WTC11 (cell line): Measurements from ENCODE around the gene PSMD1. TPM values are rescaled to one million over a fixed set of nuclear protein-coding genes. Genes with fewer than 3 reads are reported as not detected.
A peak's percentile ranks its signal among the peaks of the same experiment; 100 is the strongest.

Experiments
- ATAC-seq: fragments of 200-7000 bp; cut with Tn5 transposase; 2 replicates; pipeline ENCODE4 v1.10.0; 2021; ENCODE audit warnings: mild to moderate bottlenecking, moderate library complexity
- CTCF ChIA-PET: fragments of 300-600 bp; sonication (Branson Sonifier 250); formaldehyde crosslinking; loops from one replicate; lab custom pipeline; 2021; ENCODE audit warnings: antibody characterized with exemption; lab: Charles Lee
- POLR2A ChIA-PET: fragments of 350-600 bp; sonication (Branson Sonifier 250); formaldehyde crosslinking; loops from one replicate; lab custom pipeline; 2021; ENCODE audit warnings: antibody characterized with exemption; lab: Charles Lee
- DNase-seq: peaks from one replicate; pipeline ENCODE4 v3.0.0; 2021; ENCODE audit warnings: low spot score
- H3K27ac Mint-ChIP-seq: 2 replicates; pipeline ENCODE4 v1.8.0; 2021; ENCODE audit warnings: mixed read lengths
- H3K27me3 Mint-ChIP-seq: 2 replicates; pipeline ENCODE4 v1.8.0; 2021; ENCODE audit warnings: low read depth, mild to moderate bottlenecking, moderate library complexity, mixed read lengths
- H3K36me3 Mint-ChIP-seq: 2 replicates; pipeline ENCODE4 v1.8.0; 2021; ENCODE audit warnings: mixed read lengths
- H3K4me1 Mint-ChIP-seq: 2 replicates; pipeline ENCODE4 v1.8.0; 2022; ENCODE audit warnings: mixed read lengths
- H3K4me3 Mint-ChIP-seq: 2 replicates; pipeline ENCODE4 v1.8.0; 2021; ENCODE audit warnings: mild to moderate bottlenecking, moderate library complexity, mixed read lengths
- H3K9me3 Mint-ChIP-seq: 2 replicates; pipeline ENCODE4 v1.8.0; 2021; ENCODE audit warnings: mixed read lengths
- ATF1 ChIP-seq: sonication (generic); formaldehyde crosslinking; IDR thresholded peaks from 2 replicates; pipeline ENCODE4 v1.8.1; 2023; ENCODE audit warnings: mild to moderate bottlenecking, moderate library complexity, missing genetic modification reagents
- MXD4 ChIP-seq: fragments of 250-450 bp; sonication (Bioruptor Pico); IDR thresholded peaks from 2 replicates; pipeline ENCODE4 v1.8.0; 2021; ENCODE audit warnings: mild to moderate bottlenecking, moderate library complexity, borderline replicate concordance
- NR3C1 ChIP-seq: sonication (generic); formaldehyde crosslinking; conservative IDR thresholded peaks from 2 replicates; pipeline ENCODE4 v1.8.1; 2023; ENCODE audit warnings: low read depth, mild to moderate bottlenecking, missing genetic modification reagents
- SOX15 ChIP-seq: fragments of 250-450 bp; sonication (Bioruptor Pico); IDR thresholded peaks from 2 replicates; pipeline ENCODE4 v1.9.0; 2021; ENCODE audit warnings: mild to moderate bottlenecking
- TEAD1 ChIP-seq: sonication (generic); formaldehyde crosslinking; IDR thresholded peaks from 2 replicates; pipeline ENCODE4 v1.8.0; 2022; ENCODE audit warnings: mild to moderate bottlenecking, missing genetic modification reagents
- TEAD4 ChIP-seq: sonication (generic); formaldehyde crosslinking; IDR thresholded peaks from 2 replicates; pipeline ENCODE4 v1.8.0; 2022; ENCODE audit warnings: mild to moderate bottlenecking, missing genetic modification reagents
- ZNF121 ChIP-seq: sonication (generic); formaldehyde crosslinking; IDR thresholded peaks from 2 replicates; pipeline ENCODE4 v1.8.0; 2023; ENCODE audit warnings: missing genetic modification reagents
- ZNF219 ChIP-seq: sonication (generic); formaldehyde crosslinking; IDR thresholded peaks from 2 replicates; pipeline ENCODE4 v1.8.0; 2023; ENCODE audit warnings: missing genetic modification reagents, mild to moderate bottlenecking, borderline replicate concordance
- ZNF232 ChIP-seq: sonication (generic); formaldehyde crosslinking; IDR thresholded peaks from 2 replicates; pipeline ENCODE4 v1.8.0; 2022; ENCODE audit warnings: mild to moderate bottlenecking, missing genetic modification reagents
- ZNF425 ChIP-seq: fragments of 250-450 bp; sonication (Bioruptor Pico); conservative IDR thresholded peaks from 2 replicates; pipeline ENCODE4 v1.9.0; 2021; ENCODE audit warnings: mild to moderate bottlenecking
- total RNA-seq: library from RNA; stranded (reverse); gene quantifications from 3 replicates; pipeline ENCODE4 v1.2.3, GENCODE V29; 2021
- TF ChIP-seq, protein P1 (sequence below): sonication (generic); formaldehyde crosslinking; IDR thresholded peaks from 2 replicates; pipeline ENCODE4 v1.8.0; 2022; ENCODE audit warnings: missing genetic modification reagents
- TF ChIP-seq, protein P2 (sequence below): sonication (generic); formaldehyde crosslinking; IDR thresholded peaks from 2 replicates; pipeline ENCODE4 v1.8.1; 2022; ENCODE audit warnings: low read depth, missing genetic modification reagents, borderline replicate concordance
- TF ChIP-seq, protein P3 (sequence below): fragments of 250-450 bp; sonication (Bioruptor Pico); IDR thresholded peaks from 2 replicates; pipeline ENCODE4 v1.9.0; 2021; ENCODE audit warnings: mild to moderate bottlenecking, borderline replicate concordance

Gene PSMD1
- total RNA-seq, 1 experiment from 2014 or later: 163 TPM

GRCh38 chr2:231013820-231014219, 42.8 kb upstream of the PSMD1 start (continued):
- TF ChIP-seq, protein P1, sequence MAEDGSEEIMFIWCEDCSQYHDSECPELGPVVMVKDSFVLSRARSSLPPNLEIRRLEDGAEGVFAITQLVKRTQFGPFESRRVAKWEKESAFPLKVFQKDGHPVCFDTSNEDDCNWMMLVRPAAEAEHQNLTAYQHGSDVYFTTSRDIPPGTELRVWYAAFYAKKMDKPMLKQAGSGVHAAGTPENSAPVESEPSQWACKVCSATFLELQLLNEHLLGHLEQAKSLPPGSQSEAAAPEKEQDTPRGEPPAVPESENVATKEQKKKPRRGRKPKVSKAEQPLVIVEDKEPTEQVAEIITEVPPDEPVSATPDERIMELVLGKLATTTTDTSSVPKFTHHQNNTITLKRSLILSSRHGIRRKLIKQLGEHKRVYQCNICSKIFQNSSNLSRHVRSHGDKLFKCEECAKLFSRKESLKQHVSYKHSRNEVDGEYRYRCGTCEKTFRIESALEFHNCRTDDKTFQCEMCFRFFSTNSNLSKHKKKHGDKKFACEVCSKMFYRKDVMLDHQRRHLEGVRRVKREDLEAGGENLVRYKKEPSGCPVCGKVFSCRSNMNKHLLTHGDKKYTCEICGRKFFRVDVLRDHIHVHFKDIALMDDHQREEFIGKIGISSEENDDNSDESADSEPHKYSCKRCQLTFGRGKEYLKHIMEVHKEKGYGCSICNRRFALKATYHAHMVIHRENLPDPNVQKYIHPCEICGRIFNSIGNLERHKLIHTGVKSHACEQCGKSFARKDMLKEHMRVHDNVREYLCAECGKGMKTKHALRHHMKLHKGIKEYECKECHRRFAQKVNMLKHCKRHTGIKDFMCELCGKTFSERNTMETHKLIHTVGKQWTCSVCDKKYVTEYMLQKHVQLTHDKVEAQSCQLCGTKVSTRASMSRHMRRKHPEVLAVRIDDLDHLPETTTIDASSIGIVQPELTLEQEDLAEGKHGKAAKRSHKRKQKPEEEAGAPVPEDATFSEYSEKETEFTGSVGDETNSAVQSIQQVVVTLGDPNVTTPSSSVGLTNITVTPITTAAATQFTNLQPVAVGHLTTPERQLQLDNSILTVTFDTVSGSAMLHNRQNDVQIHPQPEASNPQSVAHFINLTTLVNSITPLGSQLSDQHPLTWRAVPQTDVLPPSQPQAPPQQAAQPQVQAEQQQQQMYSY: no peak
- TF ChIP-seq ZNF219 (CRISPR knock-in tag) (no peak), TEAD1 (no peak), SOX15 (CRISPR knock-in tag) (no peak)

DNA sequence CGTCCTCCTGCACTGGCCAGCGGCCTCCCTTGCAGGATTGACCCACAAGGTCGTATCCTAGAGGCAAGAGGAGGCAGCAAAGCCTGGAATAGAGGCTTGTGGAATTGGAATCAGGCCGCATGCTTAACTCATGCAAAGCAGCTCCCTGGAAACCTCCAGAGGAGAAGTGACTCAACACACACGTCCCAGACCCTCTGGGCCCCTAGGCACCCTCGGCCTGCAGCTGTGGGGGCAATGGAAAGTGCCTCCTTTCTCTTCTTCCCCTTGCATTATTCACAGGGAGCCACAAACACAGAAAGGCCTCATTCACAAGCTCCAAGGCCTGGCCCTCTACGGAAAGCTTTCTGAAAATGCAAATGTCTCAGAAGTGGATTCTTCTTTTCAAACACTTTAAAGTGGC, 41.2 kb upstream of the PSMD1 start:
- H3K36me3 Mint-ChIP-seq: peaks cover 2% of the 10 kb centered on the region; the same call in 1 of the 2 replicates
- H3K27me3 Mint-ChIP-seq: no peaks in the 10 kb centered on the region; the same call in none of the 2 replicates
- H3K27ac Mint-ChIP-seq: no peak overlapping the region
- peaks cover 18% of the 10 kb centered on the region for H3K4me1 Mint-ChIP-seq
- CTCF ChIA-PET: interaction anchor here (0.6 to 3.5 kb wide), 5 partner anchors 15 to 856 kb away, joined by 3 to 23 read pairs (median 5); no protein-coding TSS in a partner anchor
- H3K4me3 Mint-ChIP-seq: no peak overlapping the region
- ATAC-seq (peak; percentile 49), DNase-seq (no peak)
- POLR2A ChIA-PET: no interaction called here
- peaks cover 9% of the 10 kb centered on the region for H3K9me3 Mint-ChIP-seq
- TF ChIP-seq, protein P1: peak; percentile 72
- no peak for TF ChIP-seq ZNF121

DNA sequence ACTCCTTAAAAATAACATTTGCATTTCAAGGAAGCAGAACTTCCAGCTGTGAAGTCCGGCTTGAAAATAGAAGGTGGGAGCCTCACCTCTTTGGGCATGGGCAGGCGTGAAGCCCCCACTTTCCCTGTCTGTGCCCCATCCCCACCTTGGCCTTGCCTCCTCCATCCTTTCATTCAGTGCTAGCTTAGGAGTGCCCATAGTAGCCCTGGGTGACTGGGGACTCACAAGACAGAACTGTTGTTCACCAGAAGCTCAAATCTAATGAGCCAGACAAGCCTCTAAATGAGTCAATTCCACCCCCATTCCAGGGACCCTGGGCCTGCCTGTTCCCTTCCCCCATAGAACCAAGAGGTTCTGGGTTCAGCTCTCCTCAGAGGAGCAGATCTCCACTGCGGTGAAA, 40.7 kb upstream of the PSMD1 start:
- DNase-seq (no peak), ATAC-seq (no peak)
- Mint-ChIP-seq H3K27me3 (no peaks in the 10 kb centered on the region; the same call in none of the 2 replicates), H3K36me3 (peaks cover 2% of the 10 kb centered on the region; the same call in 1 of the 2 replicates), H3K4me1 (peaks cover 18% of the 10 kb centered on the region), H3K4me3 (no peak overlapping the region), H3K9me3 (peaks cover 9% of the 10 kb centered on the region), H3K27ac (no peak overlapping the region)
- POLR2A ChIA-PET: no interaction called here
- CTCF ChIA-PET: interaction anchor here (0.6 to 3.5 kb wide), 5 partner anchors 16 to 856 kb away, joined by 3 to 23 read pairs (median 5); no protein-coding TSS in a partner anchor
- no peak for TF ChIP-seq NR3C1 (CRISPR knock-in tag)
- no peak for TF ChIP-seq ATF1
- TF ChIP-seq, protein P1: no peak
- TF ChIP-seq ZNF232 (CRISPR knock-in tag): no peak
- TF ChIP-seq TEAD4: no peak
- TF ChIP-seq, protein P2, sequence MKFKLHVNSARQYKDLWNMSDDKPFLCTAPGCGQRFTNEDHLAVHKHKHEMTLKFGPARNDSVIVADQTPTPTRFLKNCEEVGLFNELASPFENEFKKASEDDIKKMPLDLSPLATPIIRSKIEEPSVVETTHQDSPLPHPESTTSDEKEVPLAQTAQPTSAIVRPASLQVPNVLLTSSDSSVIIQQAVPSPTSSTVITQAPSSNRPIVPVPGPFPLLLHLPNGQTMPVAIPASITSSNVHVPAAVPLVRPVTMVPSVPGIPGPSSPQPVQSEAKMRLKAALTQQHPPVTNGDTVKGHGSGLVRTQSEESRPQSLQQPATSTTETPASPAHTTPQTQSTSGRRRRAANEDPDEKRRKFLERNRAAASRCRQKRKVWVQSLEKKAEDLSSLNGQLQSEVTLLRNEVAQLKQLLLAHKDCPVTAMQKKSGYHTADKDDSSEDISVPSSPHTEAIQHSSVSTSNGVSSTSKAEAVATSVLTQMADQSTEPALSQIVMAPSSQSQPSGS (CRISPR knock-in tag): no peak
- TF ChIP-seq, protein P3, sequence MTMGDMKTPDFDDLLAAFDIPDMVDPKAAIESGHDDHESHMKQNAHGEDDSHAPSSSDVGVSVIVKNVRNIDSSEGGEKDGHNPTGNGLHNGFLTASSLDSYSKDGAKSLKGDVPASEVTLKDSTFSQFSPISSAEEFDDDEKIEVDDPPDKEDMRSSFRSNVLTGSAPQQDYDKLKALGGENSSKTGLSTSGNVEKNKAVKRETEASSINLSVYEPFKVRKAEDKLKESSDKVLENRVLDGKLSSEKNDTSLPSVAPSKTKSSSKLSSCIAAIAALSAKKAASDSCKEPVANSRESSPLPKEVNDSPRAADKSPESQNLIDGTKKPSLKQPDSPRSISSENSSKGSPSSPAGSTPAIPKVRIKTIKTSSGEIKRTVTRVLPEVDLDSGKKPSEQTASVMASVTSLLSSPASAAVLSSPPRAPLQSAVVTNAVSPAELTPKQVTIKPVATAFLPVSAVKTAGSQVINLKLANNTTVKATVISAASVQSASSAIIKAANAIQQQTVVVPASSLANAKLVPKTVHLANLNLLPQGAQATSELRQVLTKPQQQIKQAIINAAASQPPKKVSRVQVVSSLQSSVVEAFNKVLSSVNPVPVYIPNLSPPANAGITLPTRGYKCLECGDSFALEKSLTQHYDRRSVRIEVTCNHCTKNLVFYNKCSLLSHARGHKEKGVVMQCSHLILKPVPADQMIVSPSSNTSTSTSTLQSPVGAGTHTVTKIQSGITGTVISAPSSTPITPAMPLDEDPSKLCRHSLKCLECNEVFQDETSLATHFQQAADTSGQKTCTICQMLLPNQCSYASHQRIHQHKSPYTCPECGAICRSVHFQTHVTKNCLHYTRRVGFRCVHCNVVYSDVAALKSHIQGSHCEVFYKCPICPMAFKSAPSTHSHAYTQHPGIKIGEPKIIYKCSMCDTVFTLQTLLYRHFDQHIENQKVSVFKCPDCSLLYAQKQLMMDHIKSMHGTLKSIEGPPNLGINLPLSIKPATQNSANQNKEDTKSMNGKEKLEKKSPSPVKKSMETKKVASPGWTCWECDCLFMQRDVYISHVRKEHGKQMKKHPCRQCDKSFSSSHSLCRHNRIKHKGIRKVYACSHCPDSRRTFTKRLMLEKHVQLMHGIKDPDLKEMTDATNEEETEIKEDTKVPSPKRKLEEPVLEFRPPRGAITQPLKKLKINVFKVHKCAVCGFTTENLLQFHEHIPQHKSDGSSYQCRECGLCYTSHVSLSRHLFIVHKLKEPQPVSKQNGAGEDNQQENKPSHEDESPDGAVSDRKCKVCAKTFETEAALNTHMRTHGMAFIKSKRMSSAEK (CRISPR knock-in tag): no peak
- no peak for TF ChIP-seq MXD4 (CRISPR knock-in tag)
- no peak for TF ChIP-seq ZNF425 (CRISPR knock-in tag)
